HEK293 (cell line): Measurements from ENCODE around the gene KDELR1.

Source experiments
- BCL11A ChIP-seq: fragments of 450-650 bp; formaldehyde crosslinking; IDR thresholded peaks from 2 replicates; pipeline ENCODE4 v1.5.1; 2016; ENCODE audit warnings: low read depth, missing biosample characterization, missing genetic modification characterization
- BCL11B ChIP-seq: fragments of 450-650 bp; formaldehyde crosslinking; IDR thresholded peaks from 2 replicates; pipeline ENCODE4 v1.5.1; 2016; ENCODE audit warnings: low read depth, missing biosample characterization, missing genetic modification characterization
- EGR2 ChIP-seq: fragments of 450-650 bp; formaldehyde crosslinking; IDR thresholded peaks from 2 replicates; pipeline ENCODE4 v1.5.1; 2016; ENCODE audit warnings: low read depth, missing biosample characterization, missing genetic modification characterization
- GLIS2 ChIP-seq: fragments of 450-650 bp; formaldehyde crosslinking; IDR thresholded peaks from 2 replicates; pipeline ENCODE4 v1.5.1; 2016; ENCODE audit warnings: missing biosample characterization, missing genetic modification characterization
- HOXC10 ChIP-seq: sonication (generic); formaldehyde crosslinking; IDR thresholded peaks from 2 replicates; pipeline ENCODE4 v1.8.1; 2023; ENCODE audit warnings: mild to moderate bottlenecking, missing genetic modification reagents
- IKZF3 ChIP-seq: fragments of 450-650 bp; IDR thresholded peaks from 2 replicates; pipeline ENCODE4 v1.5.0; 2018; ENCODE audit warnings: missing biosample characterization, mild to moderate bottlenecking, missing genetic modification characterization, moderate library complexity
- KLF7 ChIP-seq: fragments of 450-650 bp; formaldehyde crosslinking; IDR thresholded peaks from 2 replicates; pipeline ENCODE4 v1.5.1; 2016; ENCODE audit warnings: missing biosample characterization, missing genetic modification characterization, borderline replicate concordance
- KLF8 ChIP-seq: fragments of 450-650 bp; formaldehyde crosslinking; IDR thresholded peaks from 2 replicates; pipeline ENCODE4 v1.5.1; 2016; ENCODE audit warnings: missing biosample characterization, missing genetic modification characterization
- OSR2 ChIP-seq: fragments of 450-650 bp; formaldehyde crosslinking; IDR thresholded peaks from 2 replicates; pipeline ENCODE4 v1.5.1; 2016; ENCODE audit warnings: missing biosample characterization, missing genetic modification characterization
- PATZ1 ChIP-seq: fragments of 450-650 bp; formaldehyde crosslinking; IDR thresholded peaks from 2 replicates; pipeline ENCODE4 v1.5.1; 2016; ENCODE audit warnings: missing biosample characterization, missing genetic modification characterization
- SCRT2 ChIP-seq: fragments of 450-650 bp; formaldehyde crosslinking; IDR thresholded peaks from 2 replicates; pipeline ENCODE4 v1.5.1; 2016; ENCODE audit warnings: missing biosample characterization, missing genetic modification characterization
- SETDB1 ChIP-seq: IDR thresholded peaks from one replicate; pipeline ENCODE4 v1.6.1; 2017; ENCODE audit warnings: mild to moderate bottlenecking, low read length, moderate library complexity, mixed read lengths; ENCODE audit not compliant: insufficient read length
- ZBTB11 ChIP-seq: fragments of 450-650 bp; formaldehyde crosslinking; conservative IDR thresholded peaks from 2 replicates; pipeline ENCODE4 v1.5.1; 2016; ENCODE audit warnings: low read depth, missing biosample characterization, missing genetic modification characterization
- ZBTB17 ChIP-seq: fragments of 450-650 bp; formaldehyde crosslinking; IDR thresholded peaks from 2 replicates; pipeline ENCODE4 v1.5.1; 2016; ENCODE audit warnings: missing biosample characterization, missing genetic modification characterization
- ZNF114 ChIP-seq: fragments of 450-650 bp; formaldehyde crosslinking; IDR thresholded peaks from 2 replicates; pipeline ENCODE4 v1.5.0; 2017; ENCODE audit warnings: missing biosample characterization, missing genetic modification characterization
- ZNF121 ChIP-seq: fragments of 450-650 bp; formaldehyde crosslinking; IDR thresholded peaks from 2 replicates; pipeline ENCODE4 v1.5.1; 2016; ENCODE audit warnings: missing biosample characterization, missing genetic modification characterization
- ZNF140 ChIP-seq: fragments of 450-650 bp; formaldehyde crosslinking; IDR thresholded peaks from 2 replicates; pipeline ENCODE4 v1.5.1; 2016; ENCODE audit warnings: missing biosample characterization, missing genetic modification characterization
- ZNF16 ChIP-seq: fragments of 450-650 bp; formaldehyde crosslinking; IDR thresholded peaks from 2 replicates; pipeline ENCODE4 v1.5.1; 2016; ENCODE audit warnings: low read depth, missing biosample characterization, missing genetic modification characterization
- ZNF18 ChIP-seq: fragments of 450-650 bp; formaldehyde crosslinking; IDR thresholded peaks from 2 replicates; pipeline ENCODE4 v1.5.1; 2016; ENCODE audit warnings: missing biosample characterization, missing genetic modification characterization
- ZNF350 ChIP-seq: fragments of 450-650 bp; formaldehyde crosslinking; IDR thresholded peaks from 2 replicates; pipeline ENCODE4 v1.5.0; 2017; ENCODE audit warnings: missing biosample characterization, mild to moderate bottlenecking, missing genetic modification characterization
- ZNF366 ChIP-seq: fragments of 450-650 bp; formaldehyde crosslinking; conservative IDR thresholded peaks from 2 replicates; pipeline ENCODE4 v1.5.1; 2016; ENCODE audit warnings: missing biosample characterization, missing genetic modification characterization
- ZNF600 ChIP-seq: fragments of 450-650 bp; formaldehyde crosslinking; IDR thresholded peaks from 2 replicates; pipeline ENCODE4 v1.5.1; 2016; ENCODE audit warnings: missing biosample characterization, missing genetic modification characterization
- ZNF660 ChIP-seq: fragments of 450-650 bp; IDR thresholded peaks from 2 replicates; pipeline ENCODE4 v1.5.1; 2018; ENCODE audit warnings: missing biosample characterization, mild to moderate bottlenecking, missing genetic modification characterization
- ZNF670 ChIP-seq: fragments of 450-650 bp; formaldehyde crosslinking; IDR thresholded peaks from 2 replicates; pipeline ENCODE4 v1.5.1; 2016; ENCODE audit warnings: missing biosample characterization, missing genetic modification characterization, low read depth
- ZNF76 ChIP-seq: fragments of 450-650 bp; formaldehyde crosslinking; IDR thresholded peaks from 2 replicates; pipeline ENCODE4; 2016; ENCODE audit warnings: low read depth, missing biosample characterization, missing genetic modification characterization, borderline replicate concordance
- ZNF785 ChIP-seq: fragments of 450-650 bp; formaldehyde crosslinking; IDR thresholded peaks from 2 replicates; pipeline ENCODE4 v1.5.1; 2016; ENCODE audit warnings: missing biosample characterization, missing genetic modification characterization
- ZSCAN30 ChIP-seq: fragments of 450-650 bp; IDR thresholded peaks from 2 replicates; pipeline ENCODE4 v1.5.1; 2018; ENCODE audit warnings: missing biosample characterization, mild to moderate bottlenecking, missing genetic modification characterization, moderate library complexity
- ZXDB ChIP-seq: fragments of 450-650 bp; formaldehyde crosslinking; IDR thresholded peaks from 2 replicates; pipeline ENCODE4 v1.5.1; 2016; ENCODE audit warnings: missing biosample characterization, missing genetic modification characterization
- TF ChIP-seq, protein P1 (sequence below): fragments of 450-650 bp; formaldehyde crosslinking; conservative IDR thresholded peaks from 2 replicates; pipeline ENCODE4 v1.5.1; 2016; ENCODE audit warnings: low read depth, missing biosample characterization, missing genetic modification characterization

Gene KDELR1

DNA sequence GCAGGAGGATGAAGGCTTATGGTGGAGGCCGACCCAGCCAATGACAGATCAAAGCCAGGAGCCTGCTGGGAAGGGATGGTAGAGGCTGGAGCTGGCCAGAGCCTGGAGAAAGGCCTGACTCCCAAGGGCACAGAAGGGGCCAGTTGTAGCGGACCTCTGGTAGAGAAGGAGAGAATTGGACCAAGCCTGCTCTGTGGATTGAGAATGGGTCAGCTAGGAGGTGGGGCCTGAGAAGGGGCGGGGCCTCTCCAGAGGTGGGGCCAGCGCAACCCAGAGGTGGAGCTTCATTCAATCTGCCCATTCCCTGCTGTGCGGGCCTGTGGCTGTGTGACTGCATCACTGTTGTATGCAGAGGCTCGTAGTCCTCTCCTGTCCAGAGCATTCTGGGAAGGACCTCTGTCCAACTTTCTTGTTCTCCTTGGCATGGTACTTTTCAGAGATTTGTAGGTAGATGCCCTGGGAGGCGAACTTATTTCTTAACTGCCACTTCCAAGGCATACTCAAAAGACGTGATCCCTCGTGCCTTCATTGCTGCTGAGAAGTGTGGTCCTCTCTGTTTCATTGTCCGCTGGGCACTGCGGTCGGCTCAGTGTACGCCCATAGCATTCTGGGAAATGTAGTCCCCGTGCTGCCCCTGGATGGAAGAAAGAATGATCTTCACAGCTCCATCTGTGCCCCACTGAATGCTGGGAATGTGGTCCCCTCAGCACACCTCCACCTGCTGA lies 8.8 kb upstream of the KDELR1 start (continued):
- TF ChIP-seq, protein P1, sequence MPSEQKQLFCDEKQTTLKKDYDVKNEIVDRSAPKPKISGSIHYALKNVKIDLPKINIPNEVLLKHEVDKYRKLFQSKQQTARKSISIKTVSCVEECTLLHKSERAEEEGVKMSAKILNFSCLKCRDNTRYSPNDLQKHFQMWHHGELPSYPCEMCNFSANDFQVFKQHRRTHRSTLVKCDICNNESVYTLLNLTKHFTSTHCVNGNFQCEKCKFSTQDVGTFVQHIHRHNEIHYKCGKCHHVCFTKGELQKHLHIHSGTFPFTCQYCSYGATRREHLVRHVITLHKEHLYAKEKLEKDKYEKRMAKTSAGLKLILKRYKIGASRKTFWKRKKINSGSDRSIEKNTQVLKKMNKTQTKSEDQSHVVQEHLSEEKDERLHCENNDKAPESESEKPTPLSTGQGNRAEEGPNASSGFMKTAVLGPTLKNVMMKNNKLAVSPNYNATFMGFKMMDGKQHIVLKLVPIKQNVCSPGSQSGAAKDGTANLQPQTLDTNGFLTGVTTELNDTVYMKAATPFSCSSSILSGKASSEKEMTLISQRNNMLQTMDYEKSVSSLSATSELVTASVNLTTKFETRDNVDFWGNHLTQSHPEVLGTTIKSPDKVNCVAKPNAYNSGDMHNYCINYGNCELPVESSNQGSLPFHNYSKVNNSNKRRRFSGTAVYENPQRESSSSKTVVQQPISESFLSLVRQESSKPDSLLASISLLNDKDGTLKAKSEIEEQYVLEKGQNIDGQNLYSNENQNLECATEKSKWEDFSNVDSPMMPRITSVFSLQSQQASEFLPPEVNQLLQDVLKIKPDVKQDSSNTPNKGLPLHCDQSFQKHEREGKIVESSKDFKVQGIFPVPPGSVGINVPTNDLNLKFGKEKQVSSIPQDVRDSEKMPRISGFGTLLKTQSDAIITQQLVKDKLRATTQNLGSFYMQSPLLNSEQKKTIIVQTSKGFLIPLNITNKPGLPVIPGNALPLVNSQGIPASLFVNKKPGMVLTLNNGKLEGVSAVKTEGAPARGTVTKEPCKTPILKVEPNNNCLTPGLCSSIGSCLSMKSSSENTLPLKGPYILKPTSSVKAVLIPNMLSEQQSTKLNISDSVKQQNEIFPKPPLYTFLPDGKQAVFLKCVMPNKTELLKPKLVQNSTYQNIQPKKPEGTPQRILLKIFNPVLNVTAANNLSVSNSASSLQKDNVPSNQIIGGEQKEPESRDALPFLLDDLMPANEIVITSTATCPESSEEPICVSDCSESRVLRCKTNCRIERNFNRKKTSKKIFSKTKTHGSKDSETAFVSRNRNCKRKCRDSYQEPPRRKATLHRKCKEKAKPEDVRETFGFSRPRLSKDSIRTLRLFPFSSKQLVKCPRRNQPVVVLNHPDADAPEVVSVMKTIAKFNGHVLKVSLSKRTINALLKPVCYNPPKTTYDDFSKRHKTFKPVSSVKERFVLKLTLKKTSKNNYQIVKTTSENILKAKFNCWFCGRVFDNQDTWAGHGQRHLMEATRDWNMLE (tag by site-specific recombination), result peak; percentile 34; the same call in 1 of the 2 replicates
- TF ChIP-seq PATZ1 (tag by site-specific recombination) (0 out of 2 replicates have a peak, but pooled peaks have one; percentile 13), ZNF76 (peak; percentile 97), ZNF114 (tag by site-specific recombination) (no peak), ZSCAN30 (tag by site-specific recombination) (0 out of 2 replicates have a peak, but pooled peaks have one; percentile 24), ZNF670 (tag by site-specific recombination) (no peak), SETDB1 (no peak), ZNF140 (tag by site-specific recombination) (no peak), EGR2 (tag by site-specific recombination) (no peak), BCL11B (tag by site-specific recombination) (peak; percentile 42), ZNF366 (peak; percentile 55), ZNF350 (tag by site-specific recombination) (no peak), ZXDB (tag by site-specific recombination) (peak; percentile 90), IKZF3 (no peak; the same call in 1 of the 2 replicates), ZNF121 (tag by site-specific recombination) (no peak), KLF7 (no peak), ZNF660 (tag by site-specific recombination) (peak; percentile 60; the same call in 1 of the 2 replicates), KLF8 (tag by site-specific recombination) (peak; percentile 89), ZNF18 (tag by site-specific recombination) (no peak), ZNF600 (peak; percentile 69), ZNF16 (no peak), HOXC10 (CRISPR knock-in tag) (no peak), GLIS2 (tag by site-specific recombination) (peak; percentile 18; the same call in 1 of the 2 replicates), BCL11A (tag by site-specific recombination) (peak; percentile 98), SCRT2 (peak; percentile 61), ZBTB11 (tag by site-specific recombination) (peak; percentile 90), ZNF785 (tag by site-specific recombination) (no peak), OSR2 (no peak), ZBTB17 (tag by site-specific recombination) (peak; percentile 97)
